HEK293 (cell line): ENCODE measurements around the gene C4orf54.

Experiments used
- HOXA7 ChIP-seq: sonication (generic); formaldehyde crosslinking; IDR thresholded peaks from 2 replicates; pipeline ENCODE4 v1.8.1; 2022; ENCODE audit warnings: missing genetic modification reagents, borderline replicate concordance
- ZNF202 ChIP-seq: fragments of 450-650 bp; formaldehyde crosslinking; IDR thresholded peaks from 2 replicates; pipeline ENCODE4 v1.5.1; 2016; ENCODE audit warnings: missing biosample characterization, missing genetic modification characterization, borderline replicate concordance
- ZNF274 ChIP-seq, 2 experiments: fragments of 200-500 bp in 1 of 2; fragments of 450-650 bp in 1 of 2; sonication (Bioruptor generic) in 1 of 2; formaldehyde crosslinking in 1 of 2; IDR thresholded peaks; 2 replicates each; pipeline versions ENCODE4 v1.5.1 to v1.6.1; 2014 to 2016; ENCODE audit warnings: borderline replicate concordance in 1 of 2, inconsistent platforms in 1 of 2, low read length in 1 of 2, missing biosample characterization in 1 of 2, missing genetic modification characterization in 1 of 2
- ZNF354C ChIP-seq: fragments of 450-650 bp; formaldehyde crosslinking; IDR thresholded peaks from 2 replicates; pipeline ENCODE4 v1.5.1; 2016; ENCODE audit warnings: missing biosample characterization, missing genetic modification characterization, low read depth, borderline replicate concordance
- TF ChIP-seq, protein P1 (sequence below): fragments of 450-650 bp; formaldehyde crosslinking; IDR thresholded peaks from 2 replicates; pipeline ENCODE4 v1.5.1; 2016; ENCODE audit warnings: missing biosample characterization, missing genetic modification characterization
- TF ChIP-seq, protein P2 (sequence below): fragments of 450-650 bp; formaldehyde crosslinking; IDR thresholded peaks from 2 replicates; pipeline ENCODE4 v1.5.1; 2016; ENCODE audit warnings: missing biosample characterization, missing genetic modification characterization
- TF ChIP-seq, protein P3 (sequence below): fragments of 450-650 bp; formaldehyde crosslinking; IDR thresholded peaks from 2 replicates; pipeline ENCODE4 v1.5.1; 2016; ENCODE audit warnings: missing biosample characterization, missing genetic modification characterization
- TF ChIP-seq, protein P4 (sequence below): IDR thresholded peaks from 2 replicates; pipeline ENCODE4 v1.6.1; 2011; ENCODE audit warnings: mild to moderate bottlenecking, low read depth, low read length, borderline replicate concordance

DNA sequence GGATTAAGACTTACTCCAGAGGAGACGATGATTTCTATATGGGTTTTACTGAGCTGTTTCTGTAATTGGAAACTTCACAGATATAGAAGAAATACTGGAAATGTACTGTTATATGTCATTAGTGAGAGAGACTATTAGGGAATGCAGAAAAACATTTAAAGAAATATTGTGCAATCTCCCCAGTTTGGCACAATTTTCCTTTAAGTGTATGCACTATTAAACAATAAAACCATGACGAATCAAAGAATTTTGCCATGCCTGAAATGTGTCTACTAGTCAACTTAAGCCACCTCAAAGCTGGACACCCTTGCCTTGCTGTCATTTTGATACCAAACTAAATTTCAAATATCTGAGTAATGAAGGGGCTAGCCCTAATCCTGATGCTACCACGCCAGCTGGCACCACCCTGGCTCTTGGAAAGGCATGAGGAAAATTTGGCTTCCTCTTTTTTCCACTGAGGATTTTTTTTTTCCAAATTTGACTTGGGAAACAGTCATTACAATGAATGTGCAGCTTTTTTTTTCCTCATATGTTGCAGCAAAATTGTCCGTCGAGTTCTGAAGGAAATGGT lies 46.9 kb downstream of the C4orf54 start:
- TF ChIP-seq ZNF202 (tag by site-specific recombination) (no peak), ZNF354C (tag by site-specific recombination) (no peak), HOXA7 (CRISPR knock-in tag) (no peak), ZNF274 (IDR thresholded peaks at IDR 0.05; ENCODE audit: low read length) (no peak), ZNF274 (tag by site-specific recombination; IDR thresholded peaks at IDR 0.05; ENCODE audit: borderline replicate concordance) (no peak)
- TF ChIP-seq, protein P1, sequence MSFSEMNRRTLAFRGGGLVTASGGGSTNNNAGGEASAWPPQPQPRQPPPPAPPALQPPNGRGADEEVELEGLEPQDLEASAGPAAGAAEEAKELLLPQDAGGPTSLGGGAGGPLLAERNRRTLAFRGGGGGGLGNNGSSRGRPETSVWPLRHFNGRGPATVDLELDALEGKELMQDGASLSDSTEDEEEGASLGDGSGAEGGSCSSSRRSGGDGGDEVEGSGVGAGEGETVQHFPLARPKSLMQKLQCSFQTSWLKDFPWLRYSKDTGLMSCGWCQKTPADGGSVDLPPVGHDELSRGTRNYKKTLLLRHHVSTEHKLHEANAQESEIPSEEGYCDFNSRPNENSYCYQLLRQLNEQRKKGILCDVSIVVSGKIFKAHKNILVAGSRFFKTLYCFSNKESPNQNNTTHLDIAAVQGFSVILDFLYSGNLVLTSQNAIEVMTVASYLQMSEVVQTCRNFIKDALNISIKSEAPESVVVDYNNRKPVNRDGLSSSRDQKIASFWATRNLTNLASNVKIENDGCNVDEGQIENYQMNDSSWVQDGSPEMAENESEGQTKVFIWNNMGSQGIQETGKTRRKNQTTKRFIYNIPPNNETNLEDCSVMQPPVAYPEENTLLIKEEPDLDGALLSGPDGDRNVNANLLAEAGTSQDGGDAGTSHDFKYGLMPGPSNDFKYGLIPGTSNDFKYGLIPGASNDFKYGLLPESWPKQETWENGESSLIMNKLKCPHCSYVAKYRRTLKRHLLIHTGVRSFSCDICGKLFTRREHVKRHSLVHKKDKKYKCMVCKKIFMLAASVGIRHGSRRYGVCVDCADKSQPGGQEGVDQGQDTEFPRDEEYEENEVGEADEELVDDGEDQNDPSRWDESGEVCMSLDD (tag by site-specific recombination) = no peak
- TF ChIP-seq, protein P2, sequence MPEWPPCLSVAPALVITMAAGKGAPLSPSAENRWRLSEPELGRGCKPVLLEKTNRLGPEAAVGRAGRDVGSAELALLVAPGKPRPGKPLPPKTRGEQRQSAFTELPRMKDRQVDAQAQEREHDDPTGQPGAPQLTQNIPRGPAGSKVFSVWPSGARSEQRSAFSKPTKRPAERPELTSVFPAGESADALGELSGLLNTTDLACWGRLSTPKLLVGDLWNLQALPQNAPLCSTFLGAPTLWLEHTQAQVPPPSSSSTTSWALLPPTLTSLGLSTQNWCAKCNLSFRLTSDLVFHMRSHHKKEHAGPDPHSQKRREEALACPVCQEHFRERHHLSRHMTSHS = no peak
- TF ChIP-seq, protein P3, sequence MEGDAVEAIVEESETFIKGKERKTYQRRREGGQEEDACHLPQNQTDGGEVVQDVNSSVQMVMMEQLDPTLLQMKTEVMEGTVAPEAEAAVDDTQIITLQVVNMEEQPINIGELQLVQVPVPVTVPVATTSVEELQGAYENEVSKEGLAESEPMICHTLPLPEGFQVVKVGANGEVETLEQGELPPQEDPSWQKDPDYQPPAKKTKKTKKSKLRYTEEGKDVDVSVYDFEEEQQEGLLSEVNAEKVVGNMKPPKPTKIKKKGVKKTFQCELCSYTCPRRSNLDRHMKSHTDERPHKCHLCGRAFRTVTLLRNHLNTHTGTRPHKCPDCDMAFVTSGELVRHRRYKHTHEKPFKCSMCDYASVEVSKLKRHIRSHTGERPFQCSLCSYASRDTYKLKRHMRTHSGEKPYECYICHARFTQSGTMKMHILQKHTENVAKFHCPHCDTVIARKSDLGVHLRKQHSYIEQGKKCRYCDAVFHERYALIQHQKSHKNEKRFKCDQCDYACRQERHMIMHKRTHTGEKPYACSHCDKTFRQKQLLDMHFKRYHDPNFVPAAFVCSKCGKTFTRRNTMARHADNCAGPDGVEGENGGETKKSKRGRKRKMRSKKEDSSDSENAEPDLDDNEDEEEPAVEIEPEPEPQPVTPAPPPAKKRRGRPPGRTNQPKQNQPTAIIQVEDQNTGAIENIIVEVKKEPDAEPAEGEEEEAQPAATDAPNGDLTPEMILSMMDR (tag by site-specific recombination) = no peak
- TF ChIP-seq, protein P4, sequence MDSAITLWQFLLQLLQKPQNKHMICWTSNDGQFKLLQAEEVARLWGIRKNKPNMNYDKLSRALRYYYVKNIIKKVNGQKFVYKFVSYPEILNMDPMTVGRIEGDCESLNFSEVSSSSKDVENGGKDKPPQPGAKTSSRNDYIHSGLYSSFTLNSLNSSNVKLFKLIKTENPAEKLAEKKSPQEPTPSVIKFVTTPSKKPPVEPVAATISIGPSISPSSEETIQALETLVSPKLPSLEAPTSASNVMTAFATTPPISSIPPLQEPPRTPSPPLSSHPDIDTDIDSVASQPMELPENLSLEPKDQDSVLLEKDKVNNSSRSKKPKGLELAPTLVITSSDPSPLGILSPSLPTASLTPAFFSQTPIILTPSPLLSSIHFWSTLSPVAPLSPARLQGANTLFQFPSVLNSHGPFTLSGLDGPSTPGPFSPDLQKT = no peak
